Activated CD4-positive, alpha-beta T cell treated with anti-CD3 and anti-CD28 coated beads, Interleukin-2, amount 50 U/mL, for 1 hour (primary cell): ENCODE data around the gene MTG1.
A peak's percentile ranks its signal among the peaks of the same experiment; 100 is the strongest.

ENCODE experiments used
- DNase-seq: peaks from one replicate; pipeline ENCODE4 v3.0.0-alpha.2; 2020

Gene MTG1

GRCh38 chr10:133394064-133394663 lies at the start of gene MTG1:
MTG1 (plus strand) TSS chr10:133394157; CDS start chr10:133394221, 64 bp downstream.
- DNase-seq, result peak; percentile 92

DNA sequence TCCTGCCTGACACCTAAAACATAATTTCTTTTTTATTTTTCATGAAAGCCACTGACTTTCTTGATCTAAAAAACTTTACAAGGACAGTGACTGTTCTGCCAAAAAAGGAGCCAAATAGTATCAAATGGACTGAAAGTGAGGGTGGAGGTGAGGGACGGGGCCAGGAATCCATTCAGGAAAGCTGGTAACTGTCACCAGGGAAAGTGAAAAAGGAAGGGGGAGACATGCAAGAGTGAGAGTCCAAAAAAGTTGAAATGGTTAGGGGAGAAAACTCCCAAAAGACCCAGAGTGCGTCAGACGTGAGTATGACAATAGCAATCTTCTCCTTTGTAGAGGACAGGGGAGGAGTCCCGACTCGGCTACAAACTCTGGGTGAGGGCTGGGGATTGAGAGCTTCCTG lies 49.7 kb upstream of the MTG1 start:
- DNase-seq, result no peak

GRCh38 chr10:133346413-133346812 lies 47.5 kb upstream of the MTG1 start:
- no peak for DNase-seq

DNA sequence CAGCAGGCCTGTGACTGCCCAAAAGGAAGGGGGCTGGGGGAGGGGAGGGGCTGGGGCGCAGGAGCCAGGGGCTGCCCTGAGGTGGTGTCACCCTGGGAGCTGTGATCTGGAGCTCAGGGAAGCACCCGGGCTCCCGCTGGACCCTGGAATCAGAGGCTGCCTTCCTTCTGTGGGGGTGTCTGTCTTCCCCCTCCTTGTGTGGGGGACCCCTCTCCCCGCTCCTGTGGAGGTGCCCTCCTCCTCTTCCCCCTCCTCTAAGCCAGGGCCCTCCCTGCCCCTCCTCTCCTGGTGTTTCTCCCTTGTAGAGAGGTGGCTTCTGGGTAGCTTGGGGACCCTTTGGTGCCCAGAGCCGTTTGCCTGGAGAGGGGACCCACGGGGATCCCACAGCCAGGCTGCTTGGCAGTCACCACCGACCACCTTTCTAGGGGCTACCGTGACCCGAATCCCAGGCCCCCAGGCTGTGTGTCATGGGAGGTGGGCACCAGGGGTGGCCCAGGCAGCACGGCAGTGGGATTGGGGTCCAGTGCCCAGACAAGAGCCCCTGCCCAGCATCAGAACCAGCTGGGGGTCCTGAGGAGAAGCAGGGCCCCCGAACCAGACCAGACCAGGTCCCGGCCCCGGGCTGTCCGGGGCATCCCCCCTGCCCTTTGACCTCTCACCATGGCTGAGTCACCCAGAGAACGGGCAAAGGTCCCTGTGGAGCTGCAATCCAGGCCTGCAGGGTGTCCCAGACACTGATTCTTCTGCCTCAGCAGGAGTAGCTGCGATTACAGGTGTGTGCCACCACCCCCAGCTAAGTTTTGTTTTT lies 46.0 kb upstream of the MTG1 start:
- DNase-seq, result no peak

DNA sequence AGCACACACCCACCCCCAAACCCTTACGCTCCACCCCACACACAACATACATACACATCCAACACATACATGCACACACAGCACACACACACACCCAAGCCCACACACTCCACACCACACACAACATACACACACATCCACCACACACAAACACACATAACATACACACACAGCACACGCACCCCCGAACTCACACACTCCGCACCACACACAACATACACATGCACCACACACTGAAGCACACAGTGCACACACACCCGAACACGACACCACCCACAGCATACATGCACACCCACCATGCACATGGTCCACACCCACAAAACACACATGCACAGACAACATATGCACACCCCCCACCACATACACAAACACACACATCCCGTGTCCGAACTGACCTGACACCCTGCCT lies 44.8 kb upstream of the MTG1 start:
- DNase-seq, result no peak

DNA sequence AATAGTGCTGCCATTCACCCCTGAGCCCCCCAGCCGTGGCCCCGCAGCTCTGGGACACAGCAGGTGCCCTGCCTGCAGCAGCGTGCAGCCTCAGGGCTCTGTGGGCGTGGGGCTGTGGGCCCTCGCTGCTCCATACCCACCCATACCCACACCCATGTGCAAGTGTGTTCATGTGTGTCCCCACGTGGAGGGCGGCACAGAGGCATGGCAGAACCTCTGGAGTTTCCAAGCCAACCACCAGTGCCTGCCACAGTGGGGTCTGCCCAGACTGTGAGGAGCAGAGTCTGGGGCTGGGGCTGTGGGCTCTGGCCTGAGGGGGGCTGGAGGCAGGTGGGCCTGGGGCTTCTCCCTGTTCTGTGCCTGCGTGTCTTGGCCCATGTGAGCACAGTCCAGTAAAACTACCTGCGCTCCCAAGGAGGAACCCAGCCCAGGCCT lies 44.4 kb upstream of the MTG1 start:
- DNase-seq, result no peak

GRCh38 chr10:133350283-133350949 lies 43.5 kb upstream of the MTG1 start:
- no peak for DNase-seq

DNA sequence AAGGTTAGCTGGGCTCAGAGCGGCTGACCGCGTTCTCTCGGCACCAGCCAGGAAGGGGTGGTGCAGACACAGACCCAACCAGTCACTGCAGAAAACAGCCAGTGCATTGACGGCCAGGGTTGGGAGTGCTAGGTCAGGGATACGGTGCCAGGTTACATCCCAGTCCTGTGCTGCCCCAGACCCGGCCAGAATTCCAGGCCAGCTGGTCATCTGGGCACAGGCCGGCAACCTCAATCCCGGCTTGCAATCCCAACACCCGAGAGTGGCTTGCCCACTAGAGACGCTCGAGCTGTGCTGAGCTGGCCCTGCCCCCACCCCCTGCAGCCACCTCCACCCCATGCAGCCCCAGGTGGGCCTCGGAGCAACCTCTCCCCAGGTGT lies 43.0 kb upstream of the MTG1 start:
- no peak for DNase-seq

DNA sequence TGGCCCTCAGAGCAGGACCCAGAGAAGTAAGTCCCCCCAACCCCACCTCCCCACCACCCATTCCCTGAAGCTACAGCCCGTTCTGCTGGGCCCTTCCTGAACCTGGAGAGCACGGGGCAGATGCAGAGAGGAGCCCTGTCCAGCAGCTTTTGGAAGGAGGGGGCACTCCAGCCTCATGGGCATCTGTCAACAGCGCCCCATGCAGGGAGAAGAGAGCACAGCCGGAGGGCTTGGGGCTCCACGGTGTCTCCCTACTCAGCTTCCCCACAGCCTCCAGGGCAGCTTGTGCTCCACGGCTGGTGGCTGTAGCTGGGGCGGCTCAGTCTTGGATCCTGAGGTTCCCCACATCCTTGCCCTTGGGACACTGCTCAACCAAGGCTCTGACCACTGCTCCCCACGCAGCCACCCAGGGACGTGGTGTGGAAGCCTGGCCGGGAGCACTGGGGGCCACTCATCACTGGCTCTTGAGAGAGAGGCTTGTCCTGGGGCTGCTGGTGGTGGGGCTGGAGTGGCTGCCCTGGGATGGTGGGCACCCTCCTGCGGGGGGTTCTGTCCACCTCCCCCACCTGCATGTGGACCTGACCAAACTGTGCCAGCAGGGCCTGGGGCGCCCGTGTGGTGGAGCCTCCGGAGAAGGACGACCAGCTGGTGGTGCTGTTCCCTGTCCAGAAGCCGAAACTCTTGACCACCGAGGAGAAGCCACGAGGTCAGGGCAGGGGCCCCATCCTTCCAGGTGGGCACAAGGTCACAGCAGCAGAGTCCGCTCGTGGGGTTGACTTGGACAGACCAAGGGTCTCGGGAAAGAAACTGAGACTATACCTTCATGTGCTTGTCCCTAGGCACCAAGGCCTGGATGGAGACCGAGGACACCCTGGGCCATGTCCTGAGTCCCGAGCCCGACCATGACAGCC lies 42.3 kb upstream of the MTG1 start:
- no peak for DNase-seq

GRCh38 chr10:133353202-133353959 lies 40.6 kb upstream of the MTG1 start:
- no peak for DNase-seq

GRCh38 chr10:133353988-133354605 lies 39.9 kb upstream of the MTG1 start:
- DNase-seq, result no peak

GRCh38 chr10:133354672-133355240 lies 39.2 kb upstream of the MTG1 start:
- DNase-seq, result no peak

GRCh38 chr10:133355266-133355665 lies 38.7 kb upstream of the MTG1 start:
- DNase-seq, result no peak

- DNase-seq, result no peak
Observed at GRCh38 chr10:133355991-133356390, 38.0 kb upstream of the MTG1 start.

DNA sequence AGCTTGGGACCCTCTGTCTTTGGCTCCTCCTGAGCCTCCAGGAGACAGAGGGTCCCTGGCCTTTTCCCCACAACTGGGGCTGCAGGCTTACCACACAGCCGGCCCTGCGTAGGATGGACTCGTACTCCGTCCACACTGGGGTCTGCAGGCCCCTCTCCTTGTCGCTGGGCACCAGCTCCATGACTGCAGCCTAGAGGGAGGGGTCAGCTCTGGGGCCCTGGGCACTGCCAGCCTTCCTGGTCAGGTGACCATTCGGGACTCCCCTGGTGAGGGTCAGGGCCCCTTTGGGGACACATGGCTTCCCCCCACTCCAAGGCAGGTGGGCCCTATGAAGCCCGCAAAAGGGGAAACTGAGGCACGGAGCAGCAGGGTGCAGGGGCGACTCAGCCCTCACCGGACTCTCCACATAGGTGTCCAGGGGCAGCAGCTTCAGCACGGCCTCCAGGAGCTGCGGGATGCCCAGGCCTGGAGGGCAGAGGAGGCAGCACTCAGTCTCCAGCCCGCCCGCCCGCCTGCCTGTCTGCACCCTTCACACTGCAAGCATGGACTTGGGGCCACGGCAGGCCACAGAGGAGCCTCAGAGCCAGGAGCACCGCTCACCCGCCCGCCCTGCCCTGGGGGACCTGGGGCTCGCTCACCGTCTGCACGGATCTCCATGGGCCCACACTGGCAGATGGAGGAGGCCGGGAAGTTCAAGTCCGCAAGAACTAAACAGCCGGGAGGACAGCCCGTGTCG lies 37.2 kb upstream of the MTG1 start:
- no peak for DNase-seq

- DNase-seq, result peak; percentile 63
Observed at GRCh38 chr10:133357285-133358161, 36.4 kb upstream of the MTG1 start, which contains the start of gene FUOM. FUOM (minus strand) TSS chr10:133358019; CDS start chr10:133358007, 12 bp downstream.

DNA sequence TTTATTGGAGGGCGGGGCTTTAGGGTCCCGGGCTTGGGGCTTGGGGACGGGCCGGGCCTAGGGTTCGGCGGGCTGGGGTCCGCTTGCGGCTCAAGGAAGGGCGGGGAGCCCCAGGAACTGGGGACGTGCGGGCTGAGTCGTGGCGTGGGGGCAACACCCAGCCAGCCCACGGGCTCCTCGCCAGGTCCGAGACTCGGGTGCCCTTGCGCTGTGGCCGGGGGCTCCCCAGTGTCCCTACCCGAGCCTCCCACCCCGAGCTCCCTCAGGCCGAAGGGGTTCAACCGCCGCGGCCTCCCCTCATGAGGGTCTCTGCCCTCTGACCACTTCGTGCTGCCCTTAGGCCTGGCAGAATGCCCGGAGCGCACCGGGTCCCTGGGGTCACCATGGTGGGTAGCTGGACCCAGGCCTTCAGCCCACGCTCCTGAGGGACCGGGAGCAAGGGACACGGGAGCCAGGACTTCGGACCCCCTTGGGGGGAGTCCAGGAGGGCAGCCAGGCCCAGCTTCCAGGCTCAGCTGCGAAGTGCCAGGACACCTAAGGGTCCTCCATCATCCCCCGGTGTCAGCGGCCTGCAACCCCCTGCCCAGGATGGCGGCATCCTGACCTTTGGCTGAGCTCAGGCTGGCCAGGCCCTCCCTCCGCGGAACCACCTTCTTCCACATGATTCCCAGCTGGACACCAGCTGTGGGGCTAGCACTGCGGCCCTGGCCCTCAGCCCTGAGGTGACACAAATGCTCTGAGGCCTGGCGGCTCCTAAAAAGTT lies 35.6 kb upstream of the MTG1 start:
- DNase-seq, result no peak

DNA sequence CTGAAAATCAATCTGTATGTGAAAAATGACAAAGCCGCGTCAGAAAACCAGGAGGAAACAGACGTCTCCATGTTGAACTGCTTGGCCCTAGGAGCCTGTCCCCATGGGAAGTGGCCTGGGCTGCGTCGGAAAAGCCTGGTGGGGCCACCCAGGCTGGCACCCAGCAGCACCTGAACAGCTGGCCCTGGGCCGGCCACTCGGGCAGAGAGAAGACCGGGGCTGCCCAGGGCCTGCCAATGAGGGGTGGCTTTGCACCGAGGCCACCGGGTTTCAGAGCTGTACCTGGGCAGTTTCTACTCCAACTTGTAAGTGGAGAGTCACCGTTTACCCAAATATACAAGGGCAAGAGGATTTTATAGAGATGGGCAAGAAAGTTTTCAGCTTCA lies 35.0 kb upstream of the MTG1 start:
- DNase-seq, result no peak

DNA sequence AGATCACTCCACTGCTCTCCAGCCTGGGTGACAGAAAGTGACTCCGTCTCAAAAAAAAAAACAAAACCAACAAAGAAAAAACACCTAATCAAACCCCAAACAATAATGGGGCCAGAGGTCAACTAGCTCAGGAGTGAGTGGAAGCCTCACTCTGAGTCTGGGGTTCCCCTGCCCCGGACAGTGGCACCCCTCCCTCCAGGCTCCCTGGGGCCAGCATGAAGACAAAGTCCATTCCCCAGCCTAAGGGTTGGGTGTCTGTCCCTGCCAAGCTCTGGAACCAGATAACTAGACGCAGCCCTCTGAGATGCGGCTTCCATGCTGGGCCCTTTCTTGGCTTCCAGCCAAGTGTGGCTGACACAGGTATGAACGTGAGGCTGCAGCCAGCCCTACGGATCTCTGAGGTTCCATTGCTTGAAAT lies 34.4 kb upstream of the MTG1 start:
- peak; percentile 41 for DNase-seq
